ENCODE measurements around the gene BCL2. TPM values are rescaled to one million over a fixed set of nuclear protein-coding genes. Genes with fewer than 3 reads are reported as not detected.

Gene BCL2
- total RNA-seq, 1 experiment from 2014 or later: 1.3 TPM

GRCh38 chr18:63158676-63159291, 160.8 kb downstream of the BCL2 start:
- H3K27ac Mint-ChIP-seq: peak overlapping the region in 1 of 3 experiments; percentile 79; a peak in 1 of 7 replicates
- H3K36me3 Mint-ChIP-seq (ENCODE audit: insufficient read depth in 1 of 3, low read depth in 3 of 3): no peaks in the 10 kb centered on the region
- H3K4me2 ChIP-seq (ENCODE audit: insufficient read depth, insufficient read length, low read length): no peak overlapping the region
- no peak overlapping the region for H4K5ac ChIP-seq (ENCODE audit: insufficient read length, low read depth, low read length)
- no peak for TF ChIP-seq CTCF (conservative IDR thresholded peaks at IDR 0.05)
- no peaks in the 10 kb centered on the region for H3K4me1 ChIP-seq (ENCODE audit: insufficient read depth, low read length)
- H3K18ac ChIP-seq (ENCODE audit: insufficient read length, low read depth, low read length): no peak overlapping the region
- H3T11ph ChIP-seq (ENCODE audit: low read length): no peak overlapping the region
- no peak overlapping the region for H3K4me3 Mint-ChIP-seq
- H3K9me3 ChIP-seq (ENCODE audit: control insufficient read depth, low read depth, low read length): no peaks in the 10 kb centered on the region
- peaks cover 4 to 23% of the 10 kb centered on the region in 2 experiments; a peak in 3 of 4 replicates for H3K4me1 Mint-ChIP-seq
- no peak overlapping the region for H3K56ac ChIP-seq (ENCODE audit: insufficient read length, low read depth, low read length)
- H2AK5ac ChIP-seq (ENCODE audit: insufficient read length, low read length): no peak overlapping the region
- DNase-seq: no peak
- no peak overlapping the region for H3K23ac ChIP-seq (ENCODE audit: insufficient read length, low read depth, low read length)
- H3K79me1 ChIP-seq (ENCODE audit: insufficient read depth, low read depth, low read length, poor library complexity, severe bottlenecking): no peaks in the 10 kb centered on the region
- H3K27me3 ChIP-seq (ENCODE audit: insufficient read depth, low read length): no peaks in the 10 kb centered on the region
- H3K9ac ChIP-seq (ENCODE audit: extremely low read depth, insufficient read length, low read length): no peak overlapping the region
- no peak overlapping the region for H3K27ac ChIP-seq (ENCODE audit: insufficient read length, low read depth, low read length)
- no peak overlapping the region for H3K14ac ChIP-seq (ENCODE audit: insufficient read depth, low read length)
- no peaks in the 10 kb centered on the region for H3K9me3 Mint-ChIP-seq
- H4K20me1 ChIP-seq (ENCODE audit: control insufficient read depth, insufficient read depth, insufficient read length): no peaks in the 10 kb centered on the region
- no peak overlapping the region for H3K4ac ChIP-seq (ENCODE audit: low read depth, low read length)
- H2BK15ac ChIP-seq (ENCODE audit: low read depth, low read length): no peak overlapping the region
- H4K91ac ChIP-seq (ENCODE audit: insufficient read length, low read depth, low read length): no peak overlapping the region
- no peak overlapping the region for H2BK5ac ChIP-seq (ENCODE audit: insufficient read length, low read length)
- no peak overlapping the region for H2BK12ac ChIP-seq (ENCODE audit: insufficient read length, low read depth, low read length)
- WGBS (ENCODE audit: extremely low coverage, insufficient read length, low lambda C conversion rate): no CpG with 5 or more reads among the region's 6 CpGs
- no peak overlapping the region for H4K8ac ChIP-seq (replicated peaks; ENCODE audit: insufficient read length, low read depth, low read length)
- no peak overlapping the region for H2AFZ ChIP-seq (ENCODE audit: low read length)
- no peaks in the 10 kb centered on the region for H3K23me2 ChIP-seq (ENCODE audit: insufficient read length, low read depth, low read length, poor library complexity, severe bottlenecking)
- peaks cover 10% of the 10 kb centered on the region for H3K27me3 Mint-ChIP-seq (ENCODE audit: low read depth)
- H2BK20ac ChIP-seq (ENCODE audit: low read depth, low read length, poor library complexity, severe bottlenecking): no peak overlapping the region
- no peaks in the 10 kb centered on the region for H3K79me2 ChIP-seq (ENCODE audit: insufficient read depth, low read length)
- H2BK120ac ChIP-seq (ENCODE audit: low read depth, low read length, poor library complexity, severe bottlenecking): no peak overlapping the region

Measured in H9 (cell line).